K562 (cell line): ENCODE measurements around the gene RAD51AP2. TPM values are rescaled to one million over a fixed set of nuclear protein-coding genes. Genes with fewer than 3 reads are reported as not detected.

Source experiments
- ATAC-seq: fragments of 200-7000 bp; cut with Tn5 transposase; 3 replicates; pipeline ENCODE4 v1.9.1; 2020; ENCODE audit warnings: moderate library complexity
- BruUV-seq: library from RNA; stranded (reverse); fragments of 400-500 nt; replicated peaks from 2 replicates; lab custom pipeline; 2021; lab: Mats Ljungman, UMichigan
- CTCF ChIA-PET: fragments of 300-600 bp; formaldehyde crosslinking; extraction: SDS; loops from one replicate; lab custom pipeline; 2021; ENCODE audit warnings: low intra/inter-chr PET ratio; lab: Yijun Ruan, JAX
- POLR2A ChIA-PET: fragments of 300-600, 350-650 bp; sonication (Branson Sonifier 250); formaldehyde crosslinking; extraction: SDS; loops from one replicate; lab custom pipeline; 2021; ENCODE audit warnings: antibody characterized with exemption, inconsistent platforms; lab: Yijun Ruan, JAX
- DNase-seq, 4 experiments: peaks; one replicate each; pipeline versions ENCODE4 v3.0.0 to v3.0.0-alpha.2; 2011 to 2018; ENCODE audit warnings: low spot score in 3 of 4, mixed read lengths in 3 of 4; ENCODE audit errors: extremely low read depth in 1 of 4
- FAIRE-seq: peaks from 2 replicates; lab custom pipeline; 2011; peaks lifted over from hg19 to GRCh38; lab: Jason Lieb, UNC
- H2AFZ ChIP-seq: 2 replicates; pipeline ENCODE4 v1.6.0; 2011; ENCODE audit warnings: low read depth, low read length, control low read depth, inconsistent platforms
- H3K27ac ChIP-seq: fragments of 200-600 bp; 3 replicates; pipeline ENCODE4 v1.8.0; 2011; ENCODE audit warnings: low read depth, mild to moderate bottlenecking, control low read depth, inconsistent platforms, low read length, moderate library complexity, mixed read lengths; ENCODE audit errors: extremely low read depth
- H3K27me3 ChIP-seq, 2 experiments: fragments of 300-600 bp in 1 of 2; 2 replicates in 1 of 2; 3 replicates in 1 of 2; pipeline versions ENCODE4 v1.6.0 to v1.8.0; 2011; ENCODE audit warnings: inconsistent platforms in 2 of 2, low read length in 2 of 2, mild to moderate bottlenecking in 1 of 2, mixed read lengths in 1 of 2, moderate library complexity in 1 of 2; ENCODE audit not compliant: control insufficient read depth in 2 of 2, insufficient read depth in 2 of 2
- H3K36me3 ChIP-seq: fragments of 300-600 bp; 3 replicates; pipeline ENCODE4 v1.8.0; 2011; ENCODE audit warnings: mild to moderate bottlenecking, low read length, inconsistent platforms; ENCODE audit not compliant: control insufficient read depth, insufficient read depth
- H3K4me1 ChIP-seq, 2 experiments: fragments of 200-600 bp in 1 of 2; replicated peaks in 1 of 2; 2 replicates in 1 of 2; 3 replicates in 1 of 2; pipeline versions ENCODE4 v1.5.1 to v1.8.0; 2011; ENCODE audit warnings: inconsistent platforms in 2 of 2, low read length in 2 of 2, mild to moderate bottlenecking in 1 of 2, mixed read lengths in 1 of 2, moderate library complexity in 1 of 2; ENCODE audit not compliant: control insufficient read depth in 2 of 2, insufficient read depth in 2 of 2
- H3K4me2 ChIP-seq: 2 replicates; pipeline ENCODE4 v1.6.1; 2011; ENCODE audit warnings: low read length, control low read depth, inconsistent platforms, mixed read lengths; ENCODE audit not compliant: insufficient read depth
- H3K4me3 ChIP-seq: fragments of 200-600 bp; sonication (generic), shearing (Covaris generic); 2 replicates; pipeline ENCODE4 v1.5.1; 2016; ENCODE audit warnings: control low read depth, inconsistent platforms
- H3K79me2 ChIP-seq: fragments of 200-600 bp; 3 replicates; pipeline ENCODE4 v1.8.0; 2011; ENCODE audit warnings: low read length, inconsistent platforms; ENCODE audit not compliant: control insufficient read depth, insufficient read depth
- H3K9ac ChIP-seq, 2 experiments: 2 replicates each; pipeline versions ENCODE4 v1.6.0 to v1.6.1; 2011; ENCODE audit warnings: low read depth in 2 of 2, low read length in 2 of 2, control low read depth in 1 of 2, inconsistent platforms in 1 of 2, mild to moderate bottlenecking in 1 of 2, mixed read lengths in 1 of 2; ENCODE audit not compliant: insufficient read depth in 1 of 2
- H3K9me1 ChIP-seq: one replicate; pipeline ENCODE4 v1.6.0; 2011; ENCODE audit warnings: inconsistent platforms, mild to moderate bottlenecking, low read length, moderate library complexity; ENCODE audit not compliant: control insufficient read depth, insufficient read depth
- H3K9me3 ChIP-seq: replicated peaks from 2 replicates; pipeline ENCODE4 v1.5.1; 2011; ENCODE audit warnings: low read depth, low read length, inconsistent platforms; ENCODE audit not compliant: control insufficient read depth, insufficient read depth
- H4K20me1 ChIP-seq: replicated peaks from 2 replicates; pipeline ENCODE4 v1.6.1; 2011; ENCODE audit warnings: low read length, inconsistent platforms, mixed read lengths; ENCODE audit not compliant: control insufficient read depth, insufficient read depth
- RFX5 ChIP-seq: IDR thresholded peaks from 2 replicates; pipeline ENCODE4 v1.6.1; 2011; ENCODE audit warnings: low read depth, mild to moderate bottlenecking, improper control_type of control experiment, low read length
- SOX6 ChIP-seq: fragments of 450-650 bp; IDR thresholded peaks from 2 replicates; pipeline ENCODE4 v1.6.1; 2014; ENCODE audit warnings: mild to moderate bottlenecking
- ZNF175 ChIP-seq: fragments of 200-800 bp; sonication (Bioruptor generic); IDR thresholded peaks from 2 replicates; pipeline ENCODE4 v1.6.1; 2016; ENCODE audit warnings: low read depth, mild to moderate bottlenecking, missing genetic modification characterization, missing compliant biosample characterization
- in situ Hi-C: fragments of 300-500 bp; cut with MboI; formaldehyde crosslinking; loops from 4 replicates; pipeline ENCODE4 v1.15.0; 2018; ENCODE audit warnings: inconsistent platforms, mixed read lengths
- intact Hi-C: fragments of 100-400 bp; cut with micrococcal nuclease; formaldehyde crosslinking; loops from 2 replicates; pipeline ENCODE4 v1.14.2; 2022
- polyA plus RNA-seq, 8 experiments: library from polyadenylated mRNA; depleted of rRNA in 4 of 8; stranded (reverse) in 5 of 8; unstranded in 3 of 8; fragments of >200 nt; fragmentation: Nextera tagmentation in 2 of 8; fragmentation: Illumina TruSeq in 1 of 8; extraction: Ambion mirVana in 2 of 8; extraction: Trizol in 1 of 8; gene quantifications; 2 replicates each; pipeline versions ENCODE4 v1.2.1 to v1.2.3, GENCODE V29; 2011 to 2014; ENCODE audit warnings: inconsistent platforms in 1 of 8, missing spikeins in 1 of 8
- total RNA-seq, 7 experiments: library from RNA; depleted of rRNA in 6 of 7; stranded (reverse); fragments of >200 nt in 6 of 7; fragmentation: Illumina TruSeq in 2 of 7; extraction: Trizol in 2 of 7; gene quantifications; 2 replicates each; pipeline versions ENCODE4 v1.2.1 to v1.2.3, GENCODE V29; 2011 to 2021; ENCODE audit warnings: low replicate concordance in 1 of 7
- TF ChIP-seq, protein P1 (sequence below), 3 experiments: IDR thresholded peaks in 2 of 3; conservative IDR thresholded peaks in 1 of 3; 2 replicates each; pipeline ENCODE4 v1.5.1; 2011 to 2012; ENCODE audit warnings: low read length in 3 of 3, mild to moderate bottlenecking in 3 of 3, control low read depth in 2 of 3, improper control_type of control experiment in 1 of 3, inconsistent platforms in 1 of 3, low read depth in 1 of 3, mixed read lengths in 1 of 3, moderate library complexity in 1 of 3; ENCODE audit not compliant: insufficient read depth in 2 of 3
- TF ChIP-seq, protein P2 (sequence below), 2 experiments: fragments of 450-650 bp; conservative IDR thresholded peaks; 2 replicates each; pipeline ENCODE4 v1.6.1; 2017; ENCODE audit warnings: mild to moderate bottlenecking in 2 of 2, moderate library complexity in 2 of 2
- TF ChIP-seq, protein P3 (sequence below): fragments of 250-450 bp; sonication (Bioruptor Pico); IDR thresholded peaks from 2 replicates; pipeline ENCODE4 v1.8.0; 2022; ENCODE audit warnings: inconsistent platforms

RAD51AP2 gene
- total and polyA plus RNA-seq, 9 of the 15 experiments (the other 6 are each of a cell fraction or from before 2014, with no cell fraction given), result 0.01 to 0.04 (median 0.04) TPM; not detected in 6

DNA sequence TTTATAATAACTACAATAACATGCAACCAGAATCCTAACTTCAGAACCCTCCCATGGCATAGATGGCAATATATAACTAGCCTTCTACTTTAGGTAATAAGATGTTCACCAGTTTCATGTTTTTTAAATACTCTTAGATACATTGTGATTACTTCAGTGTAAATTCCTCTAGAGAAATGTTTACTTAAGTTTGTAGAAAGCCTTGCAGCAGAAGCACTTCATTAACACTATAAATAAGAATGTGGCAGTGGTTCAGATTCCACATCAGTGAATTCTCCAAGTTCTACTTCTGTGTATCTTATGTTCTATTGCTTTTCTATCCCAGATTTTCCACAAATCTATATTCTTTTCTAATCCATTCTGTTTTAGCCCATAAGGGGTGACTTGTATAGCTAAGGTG lies 1.2 kb upstream of the RAD51AP2 start:
- Histone ChIP-seq H3K79me2 (no peaks in the 10 kb centered on the region), H3K4me3 (no peak overlapping the region), H2AFZ (peak overlapping the region; percentile 90), H3K27me3 (no peaks in the 10 kb centered on the region), H3K4me2 (no peak overlapping the region), H3K36me3 (no peaks in the 10 kb centered on the region), H3K9me1 (no peaks in the 10 kb centered on the region), H3K9me3 (no peaks in the 10 kb centered on the region), H3K4me1 (peaks cover 3 to 6% of the 10 kb centered on the region in 2 experiments; a peak in 3 of 5 replicates), H4K20me1 (no peaks in the 10 kb centered on the region), H3K9ac (peak overlapping the region in 1 of 2 experiments; percentile 75; a peak in 1 of 4 replicates), H3K27ac (peak overlapping the region; percentile 82; the same call in 1 of the 3 replicates)
- ChIA-PET POLR2A (no interaction called here), CTCF (no interaction called here)
- DNase-seq (no peak), ATAC-seq (no peak), FAIRE-seq (no peak)
- no peak for TF ChIP-seq SOX6
- TF ChIP-seq RFX5, result no peak
- TF ChIP-seq, protein P1, sequence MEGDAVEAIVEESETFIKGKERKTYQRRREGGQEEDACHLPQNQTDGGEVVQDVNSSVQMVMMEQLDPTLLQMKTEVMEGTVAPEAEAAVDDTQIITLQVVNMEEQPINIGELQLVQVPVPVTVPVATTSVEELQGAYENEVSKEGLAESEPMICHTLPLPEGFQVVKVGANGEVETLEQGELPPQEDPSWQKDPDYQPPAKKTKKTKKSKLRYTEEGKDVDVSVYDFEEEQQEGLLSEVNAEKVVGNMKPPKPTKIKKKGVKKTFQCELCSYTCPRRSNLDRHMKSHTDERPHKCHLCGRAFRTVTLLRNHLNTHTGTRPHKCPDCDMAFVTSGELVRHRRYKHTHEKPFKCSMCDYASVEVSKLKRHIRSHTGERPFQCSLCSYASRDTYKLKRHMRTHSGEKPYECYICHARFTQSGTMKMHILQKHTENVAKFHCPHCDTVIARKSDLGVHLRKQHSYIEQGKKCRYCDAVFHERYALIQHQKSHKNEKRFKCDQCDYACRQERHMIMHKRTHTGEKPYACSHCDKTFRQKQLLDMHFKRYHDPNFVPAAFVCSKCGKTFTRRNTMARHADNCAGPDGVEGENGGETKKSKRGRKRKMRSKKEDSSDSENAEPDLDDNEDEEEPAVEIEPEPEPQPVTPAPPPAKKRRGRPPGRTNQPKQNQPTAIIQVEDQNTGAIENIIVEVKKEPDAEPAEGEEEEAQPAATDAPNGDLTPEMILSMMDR (IDR thresholded peaks at IDR 0.05 in 2 of 3, conservative IDR thresholded peaks at IDR 0.05 in 1 of 3; ENCODE audit: insufficient read depth in 2 of 3, low read depth in 1 of 3, low read length in 3 of 3), result no peak
- TF ChIP-seq ZNF175 (CRISPR knock-in tag), result no peak
- TF ChIP-seq, protein P2, sequence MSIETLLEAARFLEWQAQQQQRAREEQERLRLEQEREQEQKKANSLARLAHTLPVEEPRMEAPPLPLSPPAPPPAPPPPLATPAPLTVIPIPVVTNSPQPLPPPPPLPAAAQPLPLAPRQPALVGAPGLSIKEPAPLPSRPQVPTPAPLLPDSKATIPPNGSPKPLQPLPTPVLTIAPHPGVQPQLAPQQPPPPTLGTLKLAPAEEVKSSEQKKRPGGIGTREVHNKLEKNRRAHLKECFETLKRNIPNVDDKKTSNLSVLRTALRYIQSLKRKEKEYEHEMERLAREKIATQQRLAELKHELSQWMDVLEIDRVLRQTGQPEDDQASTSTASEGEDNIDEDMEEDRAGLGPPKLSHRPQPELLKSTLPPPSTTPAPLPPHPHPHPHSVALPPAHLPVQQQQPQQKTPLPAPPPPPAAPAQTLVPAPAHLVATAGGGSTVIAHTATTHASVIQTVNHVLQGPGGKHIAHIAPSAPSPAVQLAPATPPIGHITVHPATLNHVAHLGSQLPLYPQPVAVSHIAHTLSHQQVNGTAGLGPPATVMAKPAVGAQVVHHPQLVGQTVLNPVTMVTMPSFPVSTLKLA (conservative IDR thresholded peaks at IDR 0.05), result no peak
- TF ChIP-seq, protein P3, sequence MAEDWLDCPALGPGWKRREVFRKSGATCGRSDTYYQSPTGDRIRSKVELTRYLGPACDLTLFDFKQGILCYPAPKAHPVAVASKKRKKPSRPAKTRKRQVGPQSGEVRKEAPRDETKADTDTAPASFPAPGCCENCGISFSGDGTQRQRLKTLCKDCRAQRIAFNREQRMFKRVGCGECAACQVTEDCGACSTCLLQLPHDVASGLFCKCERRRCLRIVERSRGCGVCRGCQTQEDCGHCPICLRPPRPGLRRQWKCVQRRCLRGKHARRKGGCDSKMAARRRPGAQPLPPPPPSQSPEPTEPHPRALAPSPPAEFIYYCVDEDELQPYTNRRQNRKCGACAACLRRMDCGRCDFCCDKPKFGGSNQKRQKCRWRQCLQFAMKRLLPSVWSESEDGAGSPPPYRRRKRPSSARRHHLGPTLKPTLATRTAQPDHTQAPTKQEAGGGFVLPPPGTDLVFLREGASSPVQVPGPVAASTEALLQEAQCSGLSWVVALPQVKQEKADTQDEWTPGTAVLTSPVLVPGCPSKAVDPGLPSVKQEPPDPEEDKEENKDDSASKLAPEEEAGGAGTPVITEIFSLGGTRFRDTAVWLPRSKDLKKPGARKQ (CRISPR knock-in tag), result no peak
- no TSS peak for BruUV-seq
- intact Hi-C loops, result loop anchor here (5.0 kb wide), 1 partner anchor 123 kb away; no protein-coding TSS in a partner anchor
- in situ Hi-C loops, result no loop called here
